Spleen (tissue), 11 donors: ENCODE data around the gene ZNF687. TPM values are rescaled to one million over a fixed set of nuclear protein-coding genes. Genes with fewer than 3 reads are reported as not detected.
A peak's percentile ranks its signal among the peaks of the same experiment; 100 is the strongest.

Source experiments
- DNase-seq: peaks from one replicate; pipeline ENCODE4 v3.0.0-alpha.2; 2020
- H3K27ac ChIP-seq, 8 donors: fragments of 200-600 bp; sonication (generic) in 7 of 8; 1 replicate in 4 of 8; 2 replicates in 4 of 8; pipeline versions ENCODE4 v1.5.0 to v1.8.0; 2016 to 2021; ENCODE audit warnings: inconsistent platforms in 4 of 8, mild to moderate bottlenecking in 4 of 8, moderate library complexity in 1 of 8
- H3K27me3 ChIP-seq, 7 donors: fragments of 200-600 bp; sonication (generic) in 6 of 7; replicated peaks in 1 of 7; 1 replicate in 4 of 7; 2 replicates in 3 of 7; pipeline versions ENCODE4 v1.5.0 to v1.8.0; 2016 to 2021; ENCODE audit warnings: inconsistent platforms in 3 of 7, mild to moderate bottlenecking in 1 of 7
- H3K36me3 ChIP-seq, 6 donors: fragments of 200-600 bp; sonication (generic) in 5 of 6; 1 replicate in 4 of 6; 2 replicates in 2 of 6; pipeline versions ENCODE4 v1.5.0 to v1.8.0; 2016 to 2021; ENCODE audit warnings: inconsistent platforms in 2 of 6
- H3K4me1 ChIP-seq, 6 donors: fragments of 200-600 bp; sonication (generic) in 5 of 6; 1 replicate in 3 of 6; 2 replicates in 3 of 6; pipeline versions ENCODE4 v1.5.0 to v1.8.0; 2016 to 2021; ENCODE audit warnings: inconsistent platforms in 3 of 6
- H3K4me3 ChIP-seq, 8 donors: fragments of 200-600 bp; sonication (generic) in 7 of 8; 1 replicate in 4 of 8; 2 replicates in 4 of 8; pipeline versions ENCODE4 v1.5.0 to v1.8.0; 2016 to 2021; ENCODE audit warnings: inconsistent platforms in 4 of 8, mild to moderate bottlenecking in 4 of 8, moderate library complexity in 2 of 8
- H3K9me3 ChIP-seq, 8 donors: fragments of 200-600 bp; sonication (generic) in 7 of 8; 1 replicate in 4 of 8; 2 replicates in 4 of 8; pipeline versions ENCODE4 v1.5.0 to v1.8.0; 2016 to 2021; ENCODE audit warnings: inconsistent platforms in 4 of 8
- CTCF ChIP-seq, 11 experiments: fragments of 200-600 bp in 7 of 11; fragments of 450-650 bp in 4 of 11; sonication (generic) in 4 of 11; IDR thresholded peaks in 8 of 11; conservative IDR thresholded peaks in 3 of 11; 1 replicate in 7 of 11; 2 replicates in 4 of 11; pipeline versions ENCODE4 v1.4.0 to v1.8.0; 2016 to 2021; ENCODE audit warnings: antibody characterized with exemption in 11 of 11, inconsistent platforms in 4 of 11, mild to moderate bottlenecking in 1 of 11
- POLR2A ChIP-seq, 3 donors: fragments of 450-650 bp; IDR thresholded peaks; one replicate each; pipeline ENCODE4 v1.5.1; 2017; ENCODE audit warnings: antibody characterized with exemption in 3 of 3, mild to moderate bottlenecking in 1 of 3
- POLR2AphosphoS5 ChIP-seq, 3 donors: sonication (generic); formaldehyde crosslinking; IDR thresholded peaks; one replicate each; pipeline ENCODE4 v1.5.1; 2017; ENCODE audit warnings: antibody characterized with exemption in 3 of 3
- WGBS, 5 donors: extraction: QIAGEN DNeasy Blood & Tissue Kit in 3 of 5; methylation state at CpG; one replicate each; pipeline versions ENCODE4 v1.1.5 to v1.1.7; 2013 to 2018; 5-methylcytosine and 5-hydroxymethylcytosine counted together
- intact Hi-C: fragments of 100-400 bp; cut with DNase I; formaldehyde crosslinking; loops from one replicate; pipeline ENCODE4 v1.15.0; 2023; ENCODE audit warnings: low total_unique reads
- polyA plus RNA-seq, 3 donors: library from polyadenylated mRNA; stranded (reverse); fragments of 200-250 nt; gene quantifications; one replicate each; pipeline ENCODE4 v1.2.1, GENCODE V29; 2013
- small RNA-seq, 4 donors: library from RNA; depleted of rRNA; stranded (forward); fragments of <200 nt; gene quantifications; one replicate each; pipeline ENCODE3, GENCODE V24; 2016
- total RNA-seq, 7 donors: library from RNA; depleted of rRNA in 3 of 7; stranded (reverse); fragments of >200 nt in 3 of 7; fragmentation: NEBNext Ultra II Directional in 4 of 7; extraction: Animal tissue kit (Norgen Biotek cat#: 25700) in 4 of 7; gene quantifications; one replicate each; pipeline versions ENCODE4 v1.1.0 to v1.2.1, GENCODE V29; 2016 to 2021
- donor health status: healthy with polysubstance abuse.
- donor health status: DM: no; HTN: no; CAD: no; lungs with moderate emphysema.
- donor health status: DM: no; HTN: no; CAD: no.
- donor health status: Bipolar disorder and iron deficiency.
- donor health status: healthy.
- donor health status: DM: no; HTN: no; CAD: no.
- donor health status: DM: yes; HTN: yes; CAD: no.

The ZNF687 gene
- total and polyA plus RNA-seq, 10 donors: 9.1 to 46.6 (median 30.4) TPM

- H3K4me3 ChIP-seq: no peak overlapping the region
- DNase-seq: no peak
- TF ChIP-seq CTCF (IDR thresholded peaks at IDR 0.05 in 8 of 11, conservative IDR thresholded peaks at IDR 0.05 in 3 of 11) (peak; percentile 51 to 83 (median 76)), POLR2AphosphoS5 (IDR thresholded peaks at IDR 0.05) (peak in 1 of 3 donors; percentile 67), POLR2A (IDR thresholded peaks at IDR 0.05) (no peak)
- H3K27ac ChIP-seq: peak overlapping the region; percentile 35 to 69 (median 60)
- peaks cover 13 to 65% (median 36%) of the 10 kb centered on the region in 6 donors for H3K4me1 ChIP-seq
- no peaks in the 10 kb centered on the region for H3K9me3 ChIP-seq
- peaks cover 0 to 48% (median 37%) of the 10 kb centered on the region in 6 donors for H3K36me3 ChIP-seq
- intact Hi-C loops: loop anchor here (10.0 kb wide), 1 partner anchor 56 kb away; the partner anchor contains the start of gene ZNF687
- WGBS, 5 donors: 29 to 37% (median 34%) methylated on average over 7 of the region's 7 CpGs
- H3K27me3 ChIP-seq: no peaks in the 10 kb centered on the region
Measured at GRCh38 chr1:151340870-151341754, 59.0 kb downstream of the ZNF687 start.

Small RNA genes within 50 kb of the gene (small RNA-seq; reads per million reads assigned to genes)
- gene RN7SL444P: 0 to 0.41 (median 0) reads per million in 4 donors

Other genes starting within 250 kb of the ZNF687 start
- 1 to 10 TPM in 3 of 7 donors, under 1 TPM in 4; 0.33 to 1.4 (median 0.77) TPM for gene BNIPL, start 245.7 kb upstream of the ZNF687 start, total RNA-seq
- gene BNIPL, start 245.7 kb upstream of the ZNF687 start, polyA plus RNA-seq: under 1 TPM; 0.50 to 0.85 (median 0.61) TPM
- 1 to 10 TPM; 1.8 to 5.5 (median 3.4) TPM for gene C1orf56, start 234.5 kb upstream of the ZNF687 start, total RNA-seq
- gene C1orf56, start 234.5 kb upstream of the ZNF687 start, polyA plus RNA-seq: 1 to 10 TPM; 1.4 to 2.8 (median 2.6) TPM
- 100 to 1,000 TPM; 158 to 245 (median 208) TPM for gene CDC42SE1, start 222.7 kb upstream of the ZNF687 start, total RNA-seq
- gene CDC42SE1, start 222.7 kb upstream of the ZNF687 start, polyA plus RNA-seq: 10 to 100 TPM; 57.0 to 75.4 (median 72.6) TPM
- 1 to 10 TPM in 4 of 7 donors, under 1 TPM in 3; 0.50 to 2.6 (median 1.1) TPM for gene MLLT11, start 221.9 kb upstream of the ZNF687 start, total RNA-seq
- gene MLLT11, start 221.9 kb upstream of the ZNF687 start, polyA plus RNA-seq: under 1 TPM; 0.52 to 0.91 (median 0.61) TPM
- 10 to 100 TPM; 12.3 to 22.8 (median 17.5) TPM for gene GABPB2, start 211.5 kb upstream of the ZNF687 start, total RNA-seq
- gene GABPB2, start 211.5 kb upstream of the ZNF687 start, polyA plus RNA-seq: 1 to 10 TPM; 3.0 to 7.1 (median 3.9) TPM
- 1 to 10 TPM; 2.0 to 9.4 (median 4.1) TPM for gene SEMA6C, start 135.7 kb upstream of the ZNF687 start, total RNA-seq
- 1 to 10 TPM; 3.2 to 5.8 (median 4.4) TPM for gene SEMA6C, start 135.7 kb upstream of the ZNF687 start, polyA plus RNA-seq
- gene TNFAIP8L2, start 125.7 kb upstream of the ZNF687 start, total RNA-seq: 10 to 100 TPM; 26.3 to 48.0 (median 35.3) TPM
- 10 to 100 TPM; 58.8 to 63.4 (median 61.9) TPM for gene TNFAIP8L2, start 125.7 kb upstream of the ZNF687 start, polyA plus RNA-seq
- gene LYSMD1, start 116.4 kb upstream of the ZNF687 start, total RNA-seq: 10 to 100 TPM in 1 of 7 donors, 1 to 10 TPM in 6; 3.7 to 10.0 (median 4.6) TPM
- gene LYSMD1, start 116.4 kb upstream of the ZNF687 start, polyA plus RNA-seq: 1 to 10 TPM; 2.5 to 4.8 (median 2.8) TPM
- 10 to 100 TPM; 36.2 to 63.5 (median 41.5) TPM for gene SCNM1, start 116.2 kb upstream of the ZNF687 start, total RNA-seq
- gene SCNM1, start 116.2 kb upstream of the ZNF687 start, polyA plus RNA-seq: 10 to 100 TPM; 64.9 to 96.2 (median 74.6) TPM
- 1 to 10 TPM in 1 of 7 donors, under 1 TPM in 3, not detected in 3; 0.60 to 2.0 (median 0.86) TPM for gene TMOD4, start 106.3 kb upstream of the ZNF687 start, total RNA-seq
- gene TMOD4, start 106.3 kb upstream of the ZNF687 start, polyA plus RNA-seq: under 1 TPM; 0.44 to 0.99 (median 0.76) TPM
- 10 to 100 TPM; 23.1 to 37.7 (median 31.5) TPM for gene VPS72, start 92.1 kb upstream of the ZNF687 start, total RNA-seq
- gene VPS72, start 92.1 kb upstream of the ZNF687 start, polyA plus RNA-seq: 10 to 100 TPM; 24.9 to 43.1 (median 31.0) TPM
- gene PIP5K1A, start 83.7 kb upstream of the ZNF687 start, total RNA-seq: 10 to 100 TPM; 48.0 to 83.6 (median 60.6) TPM
- gene PIP5K1A, start 83.7 kb upstream of the ZNF687 start, polyA plus RNA-seq: 10 to 100 TPM; 12.8 to 23.7 (median 16.5) TPM
- 100 to 1,000 TPM in 5 of 7 donors, 10 to 100 TPM in 2; 90.8 to 157 (median 121) TPM for gene PSMD4, start 27.6 kb upstream of the ZNF687 start, total RNA-seq
- gene PSMD4, start 27.6 kb upstream of the ZNF687 start, polyA plus RNA-seq: 100 to 1,000 TPM; 149 to 180 (median 156) TPM
- gene PI4KB, start 45.1 kb downstream of the ZNF687 start, total RNA-seq: 10 to 100 TPM; 63.7 to 85.4 (median 69.5) TPM
- gene PI4KB, start 45.1 kb downstream of the ZNF687 start, polyA plus RNA-seq: 10 to 100 TPM; 25.6 to 41.4 (median 30.8) TPM
- 10 to 100 TPM; 75.9 to 96.1 (median 92.2) TPM for gene RFX5, start 65.0 kb downstream of the ZNF687 start, total RNA-seq
- gene RFX5, start 65.0 kb downstream of the ZNF687 start, polyA plus RNA-seq: 10 to 100 TPM; 30.8 to 57.8 (median 40.3) TPM
- gene SELENBP1, start 90.4 kb downstream of the ZNF687 start, total RNA-seq: 100 to 1,000 TPM in 2 of 7 donors, 10 to 100 TPM in 5; 56.1 to 114 (median 90.3) TPM
- gene SELENBP1, start 90.4 kb downstream of the ZNF687 start, polyA plus RNA-seq: 10 to 100 TPM; 17.3 to 77.8 (median 47.5) TPM
- gene PSMB4, start 117.3 kb downstream of the ZNF687 start, total RNA-seq: 100 to 1,000 TPM; 184 to 219 (median 201) TPM
- 100 to 1,000 TPM; 320 to 371 (median 354) TPM for gene PSMB4, start 117.3 kb downstream of the ZNF687 start, polyA plus RNA-seq
- gene POGZ, start 177.2 kb downstream of the ZNF687 start, total RNA-seq: 100 to 1,000 TPM in 3 of 7 donors, 10 to 100 TPM in 4; 58.4 to 133 (median 94.5) TPM
- 10 to 100 TPM; 12.9 to 23.8 (median 20.8) TPM for gene POGZ, start 177.2 kb downstream of the ZNF687 start, polyA plus RNA-seq
- under 1 TPM in 5 of 7 donors, not detected in 2; 0.23 to 0.87 (median 0.63) TPM for gene CGN, start 229.1 kb downstream of the ZNF687 start, total RNA-seq
- gene CGN, start 229.1 kb downstream of the ZNF687 start, polyA plus RNA-seq: under 1 TPM; 0.09 to 0.26 (median 0.09) TPM